SJCRH30 (cell line): ENCODE results near the gene TRPC6. TPM values are rescaled to one million over a fixed set of nuclear protein-coding genes. Genes with fewer than 3 reads are reported as not detected.
"Not testable (repeated sequence)": the region's sequence is repeated elsewhere in the genome, so short reads cannot be mapped to it uniquely, and the experiment has no call there.

ENCODE experiments used
- DNase-seq, 2 experiments: peaks; one replicate each; pipeline ENCODE4 v3.0.0-alpha.2; 2015 to 2020
- H3K27ac ChIP-seq: fragments of 250-450 bp; sonication (Bioruptor Pico); 2 replicates; pipeline ENCODE4 v1.5.1; 2020; ENCODE audit warnings: mild to moderate bottlenecking, moderate library complexity
- H3K27me3 ChIP-seq: fragments of 250-450 bp; sonication (Bioruptor Pico); 2 replicates; pipeline ENCODE4 v1.5.1; 2020; ENCODE audit warnings: mild to moderate bottlenecking, moderate library complexity
- H3K36me3 ChIP-seq: fragments of 250-450 bp; sonication (Bioruptor Pico); 2 replicates; pipeline ENCODE4 v1.5.1; 2020; ENCODE audit warnings: mild to moderate bottlenecking, moderate library complexity
- H3K4me1 ChIP-seq: fragments of 250-450 bp; sonication (Bioruptor Pico); 2 replicates; pipeline ENCODE4 v1.5.1; 2020; ENCODE audit warnings: mild to moderate bottlenecking, moderate library complexity
- H3K4me3 ChIP-seq: fragments of 250-450 bp; sonication (Bioruptor Pico); 2 replicates; pipeline ENCODE4 v1.5.1; 2020; ENCODE audit warnings: mild to moderate bottlenecking, moderate library complexity
- H3K9me3 ChIP-seq: fragments of 250-450 bp; sonication (Bioruptor Pico); replicated peaks from 2 replicates; pipeline ENCODE4 v1.5.1; 2020; ENCODE audit warnings: mild to moderate bottlenecking, moderate library complexity
- total RNA-seq: library from RNA; depleted of rRNA; stranded (reverse); fragments of >200 nt; shearing (Covaris generic); gene quantifications from 2 replicates; pipeline ENCODE4 v1.2.3, GENCODE V29; 2014

TRPC6 gene
- total RNA-seq, 1 experiment from 2014 or later, result not detected

DNA sequence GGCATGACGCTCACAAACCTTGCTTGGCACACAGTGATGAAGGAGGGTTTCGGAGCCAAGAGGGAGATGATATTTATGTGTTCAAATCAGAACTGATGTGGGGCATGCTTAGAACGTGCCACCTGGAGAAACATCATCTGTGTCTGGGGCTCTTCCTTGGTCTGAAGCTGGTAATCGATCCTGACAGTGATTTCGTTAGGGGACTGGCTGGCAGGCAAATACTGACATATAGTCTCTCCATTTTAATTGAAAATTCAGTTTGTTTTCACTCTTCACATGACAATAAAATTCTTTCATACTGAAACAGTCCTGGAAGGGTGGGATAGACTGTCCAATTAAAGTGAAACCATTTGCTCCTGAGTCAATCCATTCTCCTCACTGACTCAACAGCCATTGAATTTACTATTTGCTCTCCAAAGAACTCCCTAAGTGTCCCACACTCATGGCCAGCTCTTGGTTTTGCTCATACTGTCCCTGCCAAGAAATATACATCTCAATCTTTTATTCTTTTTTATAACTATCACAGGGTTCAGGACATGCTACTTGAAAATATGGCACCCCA lies 134.8 kb downstream of the TRPC6 start:
- DNase-seq, result no peak
- H3K4me1 ChIP-seq, result no peaks in the 10 kb centered on the region
- no peaks in the 10 kb centered on the region for H3K27me3 ChIP-seq
- no peaks in the 10 kb centered on the region for H3K9me3 ChIP-seq
- no peaks in the 10 kb centered on the region for H3K36me3 ChIP-seq
- H3K27ac ChIP-seq, result no peak overlapping the region
- H3K4me3 ChIP-seq, result no peak overlapping the region

DNA sequence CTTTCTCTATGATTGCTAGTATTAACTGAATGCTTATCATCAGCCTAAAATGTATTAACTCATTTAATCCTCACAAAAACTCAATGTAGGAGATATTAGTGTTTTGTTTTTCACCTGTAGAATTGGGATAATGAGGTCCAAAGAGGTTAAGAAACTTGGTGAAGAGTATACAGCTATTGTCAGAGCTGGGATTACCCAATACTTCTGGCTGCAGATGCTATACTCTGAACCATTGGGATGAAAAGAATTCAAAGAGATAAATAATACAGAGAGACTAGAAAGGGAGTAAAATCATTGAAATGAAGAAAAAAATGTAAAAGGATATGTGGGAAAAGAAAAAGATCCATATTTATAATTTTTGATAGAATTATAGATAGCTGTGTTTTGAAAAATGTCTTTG lies 137.1 kb downstream of the TRPC6 start:
- H3K27ac ChIP-seq, result no peak overlapping the region
- H3K36me3 ChIP-seq, result no peaks in the 10 kb centered on the region
- H3K27me3 ChIP-seq, result no peaks in the 10 kb centered on the region
- no peaks in the 10 kb centered on the region for H3K9me3 ChIP-seq
- no peaks in the 10 kb centered on the region for H3K4me1 ChIP-seq
- no peak overlapping the region for H3K4me3 ChIP-seq
- no peak for DNase-seq

DNA sequence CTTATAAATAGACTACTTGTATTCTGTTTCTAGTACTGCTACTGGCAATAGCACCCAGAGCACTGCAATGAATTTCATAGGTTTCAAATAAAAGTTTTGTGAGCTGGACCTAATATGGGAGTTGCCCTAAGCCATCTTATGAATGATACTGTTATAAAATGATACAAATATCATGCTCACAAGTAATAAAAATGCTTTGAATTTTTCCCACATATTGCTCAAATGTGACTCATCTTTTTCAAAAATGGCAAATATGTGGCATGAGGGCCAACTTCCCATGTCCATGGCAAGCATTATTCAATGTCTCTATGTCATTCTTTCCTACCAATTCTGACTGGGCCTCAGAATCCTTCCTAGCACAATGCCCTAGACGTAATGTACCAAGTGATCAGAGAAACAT lies 137.6 kb downstream of the TRPC6 start:
- Histone ChIP-seq H3K36me3 (no peaks in the 10 kb centered on the region), H3K27ac (no peak overlapping the region), H3K4me1 (no peaks in the 10 kb centered on the region), H3K4me3 (no peak overlapping the region), H3K27me3 (no peaks in the 10 kb centered on the region), H3K9me3 (no peaks in the 10 kb centered on the region)
- no peak for DNase-seq

DNA sequence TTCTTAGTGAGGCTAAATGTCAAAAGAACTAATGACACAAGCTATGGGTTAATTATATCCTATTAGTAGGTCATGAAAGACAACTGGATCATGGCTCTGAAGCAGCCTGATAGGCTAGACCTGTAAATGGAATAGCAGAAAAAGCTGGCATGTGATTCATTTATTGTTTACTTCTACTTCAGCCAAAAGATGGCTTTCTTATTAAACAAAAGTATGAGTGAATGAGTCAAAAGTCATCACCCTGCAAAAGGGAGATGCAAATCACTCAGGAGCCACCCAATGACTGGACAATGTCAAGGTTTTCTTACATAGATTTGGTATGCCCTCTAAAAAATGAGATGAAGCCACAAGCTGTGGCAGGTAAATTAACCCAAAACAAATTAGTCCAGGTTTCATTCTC lies 138.0 kb downstream of the TRPC6 start:
- no peak for DNase-seq
- no peaks in the 10 kb centered on the region for H3K4me1 ChIP-seq
- H3K9me3 ChIP-seq, result no peaks in the 10 kb centered on the region
- H3K4me3 ChIP-seq, result no peak overlapping the region
- H3K36me3 ChIP-seq, result no peaks in the 10 kb centered on the region
- H3K27ac ChIP-seq, result no peak overlapping the region
- H3K27me3 ChIP-seq, result no peaks in the 10 kb centered on the region

DNA sequence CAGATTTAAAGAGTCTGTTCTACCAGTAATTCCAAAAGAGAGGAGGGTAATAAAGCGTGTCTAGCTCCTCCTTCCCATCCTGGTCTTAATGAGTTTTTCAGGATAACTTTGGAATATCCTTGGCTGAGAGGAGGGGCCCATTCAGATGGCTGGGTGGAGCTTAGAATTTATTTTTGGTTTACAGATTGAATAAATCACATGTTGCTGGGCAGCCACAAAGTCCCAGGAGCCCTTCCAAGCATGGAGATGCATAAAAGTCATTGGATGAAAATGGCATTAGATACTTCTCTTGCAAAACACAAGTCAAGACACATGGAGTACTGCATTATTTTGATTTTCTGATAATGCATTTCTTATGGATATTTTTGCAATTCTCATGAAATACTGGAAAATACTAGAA lies 139.0 kb downstream of the TRPC6 start:
- no peak for DNase-seq

DNA sequence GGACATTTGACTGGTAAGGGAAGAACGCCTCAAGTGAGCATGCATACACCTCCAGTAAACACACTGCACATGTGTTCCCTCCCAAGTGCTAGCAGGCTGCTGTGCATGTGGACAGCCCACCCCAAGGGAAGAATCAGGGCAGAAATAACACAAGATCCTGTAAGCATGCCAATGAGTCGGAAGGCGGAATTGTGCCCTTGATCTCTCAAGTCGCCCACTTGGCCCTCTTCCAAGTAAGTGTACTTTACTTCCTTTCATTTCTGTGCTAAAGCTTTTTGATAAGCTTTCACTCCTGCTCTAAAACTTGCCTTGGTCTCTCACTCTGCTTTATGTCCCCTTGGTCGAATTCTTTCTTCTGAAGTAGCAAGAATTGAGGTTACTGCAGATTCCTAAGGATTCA lies 139.6 kb downstream of the TRPC6 start:
- no peak overlapping the region for H3K27ac ChIP-seq
- H3K4me1 ChIP-seq, result no peaks in the 10 kb centered on the region
- H3K36me3 ChIP-seq, result no peaks in the 10 kb centered on the region
- no peaks in the 10 kb centered on the region for H3K9me3 ChIP-seq
- H3K4me3 ChIP-seq, result no peak overlapping the region
- DNase-seq, result no peak
- no peaks in the 10 kb centered on the region for H3K27me3 ChIP-seq

More for the DNA sequence above, 139.0 kb downstream of the TRPC6 start:
- no peak overlapping the region for H3K4me3 ChIP-seq
- H3K36me3 ChIP-seq, result no peaks in the 10 kb centered on the region
- H3K4me1 ChIP-seq, result no peaks in the 10 kb centered on the region
- H3K9me3 ChIP-seq, result no peaks in the 10 kb centered on the region
- H3K27ac ChIP-seq, result no peak overlapping the region
- H3K27me3 ChIP-seq, result no peaks in the 10 kb centered on the region

DNA sequence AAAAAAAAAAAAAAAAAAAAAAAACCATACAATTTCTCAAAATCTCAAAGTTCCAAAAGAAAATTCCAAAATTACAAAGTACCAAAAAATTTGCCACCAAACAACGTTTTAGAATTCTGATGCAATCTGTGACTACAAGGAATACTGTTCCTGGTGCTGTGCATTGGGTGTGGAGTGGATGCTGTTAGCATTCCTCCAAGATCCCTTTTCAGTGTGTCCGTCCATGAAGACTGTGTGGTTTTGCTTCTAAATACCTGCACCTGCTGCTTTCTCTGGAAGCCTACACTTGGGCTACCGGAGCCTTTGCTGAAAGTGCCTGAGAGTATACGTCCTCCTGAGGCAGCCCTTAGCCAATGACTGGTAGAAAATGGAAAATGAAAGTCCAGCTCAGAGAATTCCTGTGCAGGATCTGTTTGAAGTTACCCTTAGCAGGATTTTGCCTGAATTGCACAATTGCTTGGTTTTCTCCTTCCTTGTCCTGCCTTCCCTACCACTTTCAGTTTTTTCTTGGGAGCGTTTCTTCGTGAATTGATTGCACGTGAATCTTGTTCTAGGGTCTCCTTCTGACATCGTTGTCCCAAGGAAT lies 140.8 kb downstream of the TRPC6 start:
- Histone ChIP-seq H3K9me3 (no peaks in the 10 kb centered on the region), H3K27me3 (no peaks in the 10 kb centered on the region), H3K4me1 (no peaks in the 10 kb centered on the region), H3K4me3 (no peak overlapping the region), H3K27ac (no peak overlapping the region), H3K36me3 (no peaks in the 10 kb centered on the region)
- DNase-seq, result no peak

DNA sequence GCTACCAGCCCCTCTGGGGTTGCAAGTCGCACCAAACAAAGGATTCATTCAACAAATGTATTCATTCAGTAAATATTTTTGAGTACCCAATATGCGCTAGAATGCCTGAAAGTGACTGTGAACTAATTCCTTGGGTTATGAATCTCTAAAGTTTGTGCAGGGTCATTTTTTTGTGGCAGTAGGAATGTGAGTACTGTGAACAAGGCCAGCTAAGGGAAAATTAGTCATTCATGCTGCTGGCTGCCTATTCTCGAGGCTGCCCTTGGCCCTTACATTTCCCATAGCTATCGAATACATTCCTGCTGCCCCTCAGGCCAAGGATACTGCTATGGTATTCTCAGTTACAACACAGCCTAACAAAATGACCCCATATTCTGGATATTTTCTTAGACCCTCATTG lies 141.6 kb downstream of the TRPC6 start:
- no peaks in the 10 kb centered on the region for H3K9me3 ChIP-seq
- H3K27ac ChIP-seq, result no peak overlapping the region
- no peaks in the 10 kb centered on the region for H3K27me3 ChIP-seq
- DNase-seq, result no peak
- no peaks in the 10 kb centered on the region for H3K36me3 ChIP-seq
- H3K4me3 ChIP-seq, result no peak overlapping the region
- H3K4me1 ChIP-seq, result no peaks in the 10 kb centered on the region

DNA sequence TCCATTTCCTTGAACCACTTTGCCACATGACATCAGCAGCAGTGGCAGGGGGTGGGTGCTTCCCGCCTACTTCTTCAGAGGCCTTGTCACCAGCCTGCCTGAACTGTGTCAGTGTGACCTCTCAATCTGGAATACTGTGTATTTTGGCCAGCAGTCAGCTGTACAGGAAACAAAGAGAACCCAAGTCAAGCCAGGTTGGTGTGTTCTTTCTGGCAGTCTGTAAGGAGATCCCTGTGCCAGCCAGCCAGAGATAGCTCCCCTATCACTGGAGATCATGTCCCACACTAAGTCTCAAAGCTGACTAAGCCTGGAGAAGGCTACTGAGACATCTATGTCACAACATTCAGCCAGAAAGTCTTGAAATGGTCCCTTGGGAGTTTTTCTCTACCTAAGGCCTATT lies 142.1 kb downstream of the TRPC6 start:
- DNase-seq, result no peak
- no peaks in the 10 kb centered on the region for H3K36me3 ChIP-seq
- no peaks in the 10 kb centered on the region for H3K4me1 ChIP-seq
- H3K4me3 ChIP-seq, result no peak overlapping the region
- H3K27me3 ChIP-seq, result no peaks in the 10 kb centered on the region
- no peaks in the 10 kb centered on the region for H3K9me3 ChIP-seq
- H3K27ac ChIP-seq, result no peak overlapping the region

DNA sequence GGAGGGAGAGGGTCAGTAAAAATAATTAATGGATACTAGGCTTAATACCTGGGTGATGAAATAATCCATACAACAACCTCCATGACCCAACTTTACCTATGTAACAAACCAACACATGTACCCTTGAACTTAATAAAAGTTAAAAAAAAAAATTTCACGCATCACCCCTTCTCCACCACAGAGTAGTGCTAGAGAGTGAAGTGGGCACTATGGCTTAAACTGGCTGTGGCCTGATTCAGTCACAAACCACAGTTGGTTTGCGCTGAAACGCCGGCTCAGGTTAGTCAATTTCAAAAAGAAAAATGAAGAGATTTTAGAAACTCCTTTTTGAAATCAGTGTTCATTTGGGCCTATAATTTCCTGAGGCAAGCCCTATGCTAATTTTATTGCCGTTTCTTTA lies 144.3 kb downstream of the TRPC6 start:
- Histone ChIP-seq H3K9me3 (no peaks in the 10 kb centered on the region), H3K36me3 (no peaks in the 10 kb centered on the region), H3K4me1 (no peaks in the 10 kb centered on the region), H3K4me3 (no peak overlapping the region), H3K27me3 (no peaks in the 10 kb centered on the region), H3K27ac (no peak overlapping the region)
- DNase-seq, result no peak

DNA sequence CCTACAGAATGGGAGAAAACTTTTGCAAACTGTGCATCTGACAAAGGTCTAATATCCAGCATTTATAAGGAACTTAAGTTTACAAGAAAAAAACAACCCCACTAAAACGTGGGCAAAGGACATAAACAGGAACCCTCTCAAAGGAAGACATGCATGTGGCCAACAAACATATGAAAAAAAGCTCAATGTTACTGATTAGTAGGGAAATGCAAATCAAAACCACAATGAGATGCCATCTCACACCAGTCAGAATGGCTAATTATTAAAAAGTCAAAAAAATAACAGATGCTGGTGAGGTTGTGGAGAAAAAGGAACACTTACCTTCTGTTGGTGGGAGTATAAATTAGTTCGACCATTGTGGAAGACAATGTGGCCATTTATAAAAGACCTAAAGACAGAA lies 145.1 kb downstream of the TRPC6 start:
- not testable (repeated sequence) for H3K4me3 ChIP-seq, DNase-seq

DNA sequence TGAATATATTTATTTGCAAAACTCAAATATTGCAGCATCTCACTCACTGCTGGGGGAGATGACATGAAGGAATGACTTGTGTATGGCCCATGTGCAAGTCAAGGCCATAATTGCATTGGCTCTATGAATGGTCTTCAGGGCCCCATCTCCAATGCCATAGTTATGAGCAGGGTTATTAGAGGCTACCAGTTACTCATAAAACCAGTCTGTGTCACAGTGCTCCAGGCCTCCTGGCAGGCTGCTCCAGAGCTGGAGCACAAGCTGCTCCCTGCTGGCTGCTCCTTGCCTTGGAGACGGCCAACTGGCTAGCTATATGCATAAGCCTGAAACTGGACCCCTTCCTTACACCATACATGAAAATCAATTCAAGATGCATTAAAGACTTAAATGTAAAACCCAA lies 145.7 kb downstream of the TRPC6 start:
- no peak for DNase-seq
- H3K36me3 ChIP-seq, result no peaks in the 10 kb centered on the region
- H3K27ac ChIP-seq, result no peak overlapping the region
- H3K4me1 ChIP-seq, result no peaks in the 10 kb centered on the region
- no peaks in the 10 kb centered on the region for H3K27me3 ChIP-seq
- H3K9me3 ChIP-seq, result no peaks in the 10 kb centered on the region
- no peak overlapping the region for H3K4me3 ChIP-seq

More for the DNA sequence above, 145.1 kb downstream of the TRPC6 start:
- H3K27ac ChIP-seq, H3K36me3 ChIP-seq, H3K4me1 ChIP-seq, H3K27me3 ChIP-seq, H3K9me3 ChIP-seq: not testable (repeated sequence)

DNA sequence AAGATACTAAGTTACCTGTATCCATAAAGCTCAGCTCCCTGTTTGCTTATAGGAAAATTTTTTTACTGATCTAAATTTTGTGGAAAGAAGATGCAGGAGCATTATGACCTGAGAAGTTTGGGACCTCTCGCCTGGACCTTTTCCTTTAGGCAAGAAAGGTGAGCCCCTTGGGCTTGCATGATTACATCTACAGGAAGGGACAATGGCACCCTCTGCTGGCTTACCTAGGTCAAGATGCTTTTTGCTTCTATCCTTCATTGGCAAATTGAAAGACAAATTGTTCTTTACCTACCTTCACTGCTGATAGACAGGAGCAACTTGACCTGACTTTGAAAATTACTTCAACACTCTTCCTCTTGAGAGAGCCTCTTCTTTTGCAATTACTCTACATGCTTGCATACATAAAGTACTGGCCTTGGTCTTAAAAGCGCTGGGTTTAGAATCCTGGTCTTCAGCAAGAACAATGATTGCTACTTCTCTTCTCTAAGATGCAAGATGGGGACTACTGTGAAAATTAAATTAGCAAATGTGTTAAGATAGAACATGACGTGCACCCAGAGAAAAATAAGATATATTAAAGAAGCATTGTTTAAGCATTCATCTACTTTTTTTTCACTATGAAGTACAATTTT lies 147.2 kb downstream of the TRPC6 start:
- Histone ChIP-seq H3K36me3 (no peaks in the 10 kb centered on the region), H3K4me1 (no peaks in the 10 kb centered on the region), H3K27ac (no peak overlapping the region), H3K27me3 (no peaks in the 10 kb centered on the region), H3K4me3 (no peak overlapping the region), H3K9me3 (no peaks in the 10 kb centered on the region)
- peak; percentile 31 to 53 for DNase-seq

DNA sequence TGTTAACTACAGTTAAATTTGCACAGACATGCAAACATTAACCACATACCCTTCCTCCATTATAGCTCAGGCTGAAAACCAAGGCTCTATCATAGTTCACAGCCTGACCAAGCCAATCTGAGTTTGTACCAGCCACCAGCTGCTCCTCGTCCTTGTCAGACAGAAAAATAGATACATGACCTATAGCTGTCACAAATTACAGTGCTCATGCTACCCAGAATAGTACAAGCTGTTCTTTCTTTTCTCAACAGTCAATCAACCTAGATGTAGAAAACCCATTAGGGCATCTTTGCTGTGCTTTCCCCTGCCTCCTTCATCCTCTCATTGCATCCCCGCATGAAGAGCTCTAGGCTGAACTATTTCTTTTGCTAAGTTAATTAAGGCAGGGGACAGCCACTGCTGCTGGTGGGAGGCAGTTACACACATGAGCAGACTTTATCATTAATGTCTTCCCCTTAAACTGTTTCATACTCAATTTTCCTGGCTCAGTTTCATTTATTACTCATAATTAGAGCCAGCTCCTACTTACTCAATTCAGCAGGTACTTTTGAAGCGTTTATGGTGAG lies 148.3 kb downstream of the TRPC6 start:
- H3K27me3 ChIP-seq, result no peaks in the 10 kb centered on the region
- no peak for DNase-seq

DNA sequence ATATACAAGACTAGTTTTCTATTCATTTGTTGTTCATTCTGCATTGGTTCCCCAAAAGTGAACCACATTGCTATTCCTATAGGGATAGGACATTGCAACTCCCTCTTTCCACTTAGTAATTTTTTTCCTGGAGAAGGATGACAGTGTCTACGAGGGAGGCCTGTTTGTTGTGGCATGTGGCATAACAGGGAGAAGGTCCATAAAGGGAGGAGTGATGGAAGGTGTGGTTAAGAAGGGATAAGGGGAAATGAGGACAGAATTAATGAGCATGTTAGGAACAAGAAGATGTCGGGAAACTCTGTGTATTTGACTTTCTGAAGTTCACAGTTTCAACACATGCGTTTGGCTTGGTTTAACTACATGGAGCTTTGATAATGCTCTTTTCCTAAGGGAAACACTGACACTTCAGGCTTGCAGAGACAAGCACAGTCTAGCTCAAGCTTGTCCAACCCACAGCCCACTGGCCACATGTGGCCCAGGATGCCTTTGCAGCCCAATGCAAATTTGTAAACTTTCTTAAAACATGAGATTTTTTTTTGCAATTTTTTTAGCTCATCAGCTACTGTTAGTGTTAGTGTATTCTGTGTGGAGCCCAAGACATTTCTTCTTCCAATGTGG lies 149.7 kb downstream of the TRPC6 start:
- Histone ChIP-seq H3K36me3 (no peaks in the 10 kb centered on the region), H3K4me3 (no peak overlapping the region), H3K27ac (no peak overlapping the region), H3K4me1 (no peaks in the 10 kb centered on the region), H3K9me3 (no peaks in the 10 kb centered on the region), H3K27me3 (no peaks in the 10 kb centered on the region)
- no peak for DNase-seq

More for the DNA sequence above, 148.3 kb downstream of the TRPC6 start:
- H3K27ac ChIP-seq, result no peak overlapping the region
- no peaks in the 10 kb centered on the region for H3K36me3 ChIP-seq
- H3K9me3 ChIP-seq, result no peaks in the 10 kb centered on the region
- H3K4me3 ChIP-seq, result no peak overlapping the region
- no peaks in the 10 kb centered on the region for H3K4me1 ChIP-seq
